ENCODE data around the gene GSDME.
"Not testable (repeated sequence)": the region's sequence is repeated elsewhere in the genome, so short reads cannot be mapped to it uniquely, and the experiment has no call there.

GSDME gene

DNA sequence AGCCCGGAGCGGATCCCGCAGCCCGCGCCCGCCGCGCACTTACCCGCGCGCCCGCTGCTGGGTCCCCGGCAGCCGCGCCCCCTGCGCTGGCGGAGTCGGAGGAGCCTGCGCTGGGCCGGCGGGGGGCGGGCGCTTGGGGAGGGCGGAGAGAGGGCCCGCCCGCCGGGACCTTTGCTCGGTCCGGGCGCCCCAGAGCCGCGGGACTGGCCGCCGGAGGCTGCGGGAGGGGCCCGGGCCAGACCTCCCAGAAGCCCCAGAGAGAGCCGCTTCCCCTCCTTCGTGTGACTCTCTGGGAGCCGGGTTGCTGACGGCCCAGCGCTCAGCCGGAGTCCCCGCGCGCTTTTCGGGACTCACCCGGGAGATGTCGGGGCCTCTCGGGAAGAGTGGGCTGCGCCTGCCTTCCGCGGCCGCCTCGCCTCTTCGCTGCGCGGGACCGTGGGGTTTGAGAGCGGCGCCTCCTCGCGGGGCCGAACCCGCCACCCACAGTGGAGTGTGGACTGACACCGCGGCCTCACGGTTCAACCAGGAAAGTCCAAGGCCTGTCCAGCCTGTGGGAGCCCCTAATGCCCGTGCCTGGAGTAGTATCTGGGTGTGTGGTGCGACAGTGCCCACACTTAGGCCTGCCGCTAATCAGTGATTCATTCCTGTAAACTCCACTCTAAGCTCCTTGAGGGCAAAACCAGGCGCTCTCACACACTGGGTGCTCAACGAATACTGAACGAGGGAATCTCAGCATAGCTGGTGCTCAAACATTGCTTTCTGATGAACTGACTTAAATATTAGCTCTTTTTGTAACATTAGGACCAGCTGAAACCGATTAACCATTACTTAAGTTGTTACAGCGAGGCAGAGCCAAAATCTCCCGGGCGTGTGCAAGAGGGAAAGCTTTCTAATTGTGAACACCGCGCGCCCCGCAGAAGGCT is at the start of gene GSDME:
Gene GSDME (minus strand): TSS at position 112 of the 923 bp plus-strand sequence. CDS start 7,690 bp downstream, outside the sequence.
- Histone ChIP-seq H3K9me3 (ENCODE audit: low read length) (no peaks in the 10 kb centered on the region), H3K4me3 (ENCODE audit: low read length) (peak within 1 kb of the TSS; percentile 65), H3K4me1 (ENCODE audit: insufficient read depth, low read length) (peaks cover 11% of the 10 kb centered on the region), H3K27me3 (ENCODE audit: insufficient read depth, low read length) (no peaks in the 10 kb centered on the region), H2AFZ (ENCODE audit: low read depth, low read length) (peak within 1 kb of the TSS; percentile 99), H3K36me3 (ENCODE audit: insufficient read depth, low read length) (no peaks in the 10 kb centered on the region)

DNA sequence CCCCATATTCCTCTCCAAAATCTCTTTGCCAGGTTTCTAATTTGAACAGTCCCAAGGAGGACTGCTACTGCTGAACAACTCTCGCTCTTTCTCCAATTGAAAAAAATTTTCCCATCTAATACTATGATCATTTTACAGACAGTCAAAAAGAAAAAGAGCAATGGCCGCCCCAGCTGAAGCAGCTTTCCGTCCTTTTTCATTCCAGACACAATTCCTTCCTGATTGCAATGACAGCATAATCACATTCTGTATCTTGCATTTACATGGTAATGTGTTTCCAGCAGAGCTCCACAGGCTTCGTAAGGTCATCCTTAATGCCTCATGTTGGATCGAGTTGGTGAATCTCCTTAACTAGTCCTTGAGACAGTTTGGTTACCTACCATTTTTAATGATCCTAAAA is 45.0 kb upstream of the GSDME start:
- peaks cover 24% of the 10 kb centered on the region for H3K36me3 ChIP-seq (ENCODE audit: insufficient read depth, low read length)
- H3K27me3 ChIP-seq (ENCODE audit: insufficient read depth, low read length): no peaks in the 10 kb centered on the region
- H3K4me3 ChIP-seq (ENCODE audit: low read length): no peak overlapping the region
- peaks cover 2% of the 10 kb centered on the region for H3K9me3 ChIP-seq (ENCODE audit: low read length)
- H2AFZ ChIP-seq (ENCODE audit: low read depth, low read length): no peak overlapping the region
- H3K4me1 ChIP-seq (ENCODE audit: insufficient read depth, low read length): peaks cover 37% of the 10 kb centered on the region

DNA sequence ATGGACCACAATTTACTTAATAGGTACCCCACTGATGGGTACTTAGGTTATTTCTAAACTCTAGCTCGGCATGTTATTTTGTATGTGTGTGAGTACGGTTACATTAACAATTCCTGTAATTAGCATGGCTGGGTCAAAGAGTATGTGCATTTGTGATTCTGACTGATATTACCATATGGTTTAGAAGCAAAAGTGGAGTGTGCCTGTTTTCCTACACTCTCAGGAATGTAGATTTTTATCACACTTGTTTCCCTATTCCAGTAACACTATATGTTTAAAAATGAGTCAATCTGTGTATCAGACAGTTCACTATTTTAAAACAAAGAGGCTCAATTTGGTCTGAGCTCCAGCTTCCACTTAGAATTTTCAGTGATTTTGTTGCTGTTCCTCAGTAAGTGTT is 44.6 kb upstream of the GSDME start:
- Histone ChIP-seq H3K36me3 (ENCODE audit: insufficient read depth, low read length) (peaks cover 24% of the 10 kb centered on the region), H3K4me3 (ENCODE audit: low read length) (no peak overlapping the region), H3K9me3 (ENCODE audit: low read length) (peaks cover 2% of the 10 kb centered on the region), H2AFZ (ENCODE audit: low read depth, low read length) (no peak overlapping the region), H3K27me3 (ENCODE audit: insufficient read depth, low read length) (no peaks in the 10 kb centered on the region), H3K4me1 (ENCODE audit: insufficient read depth, low read length) (peaks cover 38% of the 10 kb centered on the region)

DNA sequence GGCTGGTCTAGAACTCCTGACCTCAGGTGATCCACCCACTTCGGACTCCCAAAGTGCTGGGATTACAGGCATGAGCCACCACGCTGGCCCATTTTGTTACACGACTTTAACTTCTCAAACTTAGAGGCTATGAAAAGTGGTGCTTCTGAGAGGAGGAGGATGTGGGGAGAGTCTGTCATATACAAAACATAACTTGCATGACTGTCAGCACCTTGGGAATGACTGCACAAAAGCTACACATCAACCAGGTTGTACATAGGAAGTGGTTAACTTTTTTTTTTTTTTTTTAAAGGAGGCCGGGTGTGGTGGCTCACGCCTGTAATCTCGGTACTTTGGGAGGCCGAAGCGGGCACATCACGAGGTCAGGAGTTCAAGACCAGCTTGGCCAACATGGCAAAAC is 43.4 kb upstream of the GSDME start:
- no peak overlapping the region for H3K4me3 ChIP-seq (ENCODE audit: low read length)
- H3K4me1 ChIP-seq (ENCODE audit: insufficient read depth, low read length): peaks cover 38% of the 10 kb centered on the region
- no peak overlapping the region for H2AFZ ChIP-seq (ENCODE audit: low read depth, low read length)
- H3K36me3 ChIP-seq (ENCODE audit: insufficient read depth, low read length): peaks cover 18% of the 10 kb centered on the region
- no peaks in the 10 kb centered on the region for H3K27me3 ChIP-seq (ENCODE audit: insufficient read depth, low read length)
- H3K9me3 ChIP-seq (ENCODE audit: low read length): peaks cover 2% of the 10 kb centered on the region

DNA sequence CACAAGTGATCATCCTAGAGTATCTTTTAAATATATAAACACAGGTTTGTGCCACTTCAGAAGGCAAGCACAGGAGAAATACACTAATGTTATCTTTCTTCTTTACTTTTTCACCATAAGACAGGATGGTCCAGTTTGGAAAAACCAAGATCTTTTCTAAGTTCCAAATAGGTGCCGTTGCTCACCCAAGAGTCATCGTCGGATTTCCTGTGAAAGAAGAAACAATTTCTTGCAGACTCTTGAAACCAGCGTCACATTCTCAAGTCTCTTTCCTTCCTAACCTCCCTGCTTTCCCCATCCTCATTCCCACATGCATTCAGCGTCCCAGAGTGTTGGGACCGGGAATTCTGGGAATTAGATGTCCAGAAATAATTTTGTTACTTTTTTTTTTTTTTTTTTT is 42.8 kb upstream of the GSDME start:
- Histone ChIP-seq H3K36me3 (ENCODE audit: insufficient read depth, low read length) (peaks cover 15% of the 10 kb centered on the region), H3K27me3 (ENCODE audit: insufficient read depth, low read length) (no peaks in the 10 kb centered on the region), H3K9me3 (ENCODE audit: low read length) (peaks cover 2% of the 10 kb centered on the region)

DNA sequence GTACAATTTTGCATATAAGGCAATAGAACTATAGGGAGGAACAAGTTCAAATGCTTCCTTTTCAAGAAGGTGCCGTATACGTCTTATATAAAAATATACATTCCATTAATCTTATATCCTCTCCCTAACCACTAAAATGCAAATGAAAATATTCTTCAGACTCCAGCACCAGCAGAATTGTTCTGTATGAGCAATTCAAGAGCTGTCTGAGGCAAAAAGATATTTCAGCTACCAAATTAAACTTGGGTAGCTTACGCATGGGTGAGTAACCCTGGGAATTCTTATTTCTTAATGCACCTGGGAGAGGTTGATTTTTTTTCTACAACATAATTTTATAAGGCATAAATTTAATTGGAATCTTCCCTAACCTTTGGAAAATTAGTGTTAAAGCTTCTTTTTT is 42.2 kb upstream of the GSDME start:
- peaks cover 38% of the 10 kb centered on the region for H3K4me1 ChIP-seq (ENCODE audit: insufficient read depth, low read length)
- peaks cover 2% of the 10 kb centered on the region for H3K9me3 ChIP-seq (ENCODE audit: low read length)
- no peak overlapping the region for H3K4me3 ChIP-seq (ENCODE audit: low read length)
- peaks cover 15% of the 10 kb centered on the region for H3K36me3 ChIP-seq (ENCODE audit: insufficient read depth, low read length)
- no peaks in the 10 kb centered on the region for H3K27me3 ChIP-seq (ENCODE audit: insufficient read depth, low read length)
- H2AFZ ChIP-seq (ENCODE audit: low read depth, low read length): peak overlapping the region; percentile 56

More for the DNA sequence above, 42.8 kb upstream of the GSDME start:
- Histone ChIP-seq H3K4me3 (ENCODE audit: low read length) (no peak overlapping the region), H2AFZ (ENCODE audit: low read depth, low read length) (no peak overlapping the region), H3K4me1 (ENCODE audit: insufficient read depth, low read length) (peaks cover 38% of the 10 kb centered on the region)

DNA sequence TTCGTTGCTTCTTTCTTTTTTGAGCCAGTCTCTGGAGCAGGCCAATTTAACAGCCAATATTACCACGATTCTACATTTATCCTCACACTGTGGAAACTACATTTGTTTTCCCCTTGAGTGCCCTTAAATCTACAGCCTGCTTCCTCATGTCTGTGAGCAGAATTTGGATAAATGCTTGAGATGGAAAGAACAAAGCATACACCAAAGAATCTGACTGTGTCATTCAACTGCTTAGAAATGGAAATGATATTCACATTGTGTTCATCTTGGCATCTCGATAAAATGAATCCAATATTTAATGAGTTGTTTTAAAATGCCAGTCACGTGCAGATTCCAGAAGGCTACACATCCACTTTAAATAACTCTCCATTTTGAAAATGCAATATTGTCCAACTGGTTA is 41.0 kb upstream of the GSDME start:
- H3K4me1 ChIP-seq (ENCODE audit: insufficient read depth, low read length): peaks cover 38% of the 10 kb centered on the region
- no peaks in the 10 kb centered on the region for H3K27me3 ChIP-seq (ENCODE audit: insufficient read depth, low read length)
- H3K9me3 ChIP-seq (ENCODE audit: low read length): no peaks in the 10 kb centered on the region
- H2AFZ ChIP-seq (ENCODE audit: low read depth, low read length): peak overlapping the region; percentile 56
- H3K36me3 ChIP-seq (ENCODE audit: insufficient read depth, low read length): peaks cover 9% of the 10 kb centered on the region
- H3K4me3 ChIP-seq (ENCODE audit: low read length): no peak overlapping the region

DNA sequence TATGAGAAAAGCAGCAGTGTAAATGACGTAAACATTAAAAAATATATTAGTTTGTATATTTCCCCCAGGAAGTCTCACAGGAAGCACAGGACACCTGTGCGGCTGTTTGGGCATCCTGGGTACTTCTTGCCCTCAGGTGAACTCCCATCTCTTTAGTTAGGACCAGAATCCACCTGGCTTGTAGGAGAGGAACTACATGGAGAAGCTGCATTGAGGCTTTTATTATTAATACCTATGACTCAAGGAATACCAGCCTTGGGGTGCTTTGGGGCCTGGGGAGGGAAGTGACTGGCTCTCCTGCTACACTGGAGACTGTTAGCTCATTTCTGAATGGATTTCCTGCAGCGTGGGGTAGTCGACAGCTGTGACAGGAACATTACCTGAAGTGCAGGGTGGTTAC is 40.0 kb upstream of the GSDME start:
- Histone ChIP-seq H2AFZ (ENCODE audit: low read depth, low read length) (no peak overlapping the region), H3K4me1 (ENCODE audit: insufficient read depth, low read length) (peaks cover 33% of the 10 kb centered on the region), H3K4me3 (ENCODE audit: low read length) (no peak overlapping the region), H3K9me3 (ENCODE audit: low read length) (no peaks in the 10 kb centered on the region), H3K36me3 (ENCODE audit: insufficient read depth, low read length) (peaks cover 6% of the 10 kb centered on the region), H3K27me3 (ENCODE audit: insufficient read depth, low read length) (no peaks in the 10 kb centered on the region)

DNA sequence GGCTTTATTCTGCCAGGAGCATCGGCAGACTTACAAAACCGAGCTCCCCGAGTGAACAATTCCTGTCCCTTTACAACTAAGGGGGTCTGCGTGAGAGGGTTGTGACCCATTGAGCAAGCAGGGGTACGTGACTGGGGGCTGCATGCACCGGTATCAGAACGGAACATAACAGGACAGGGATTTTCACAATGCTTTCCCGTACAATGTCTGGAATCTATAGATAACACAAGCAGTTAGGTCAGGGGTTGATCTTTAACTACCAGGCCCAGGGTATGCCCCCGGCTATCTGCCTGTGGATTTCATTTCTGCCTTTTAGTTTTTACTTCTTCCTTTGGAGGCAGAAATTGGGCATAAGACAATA is 38.1 kb upstream of the GSDME start:
- Histone ChIP-seq H3K4me3 (ENCODE audit: low read length) (no peak overlapping the region), H3K4me1 (ENCODE audit: insufficient read depth, low read length) (peaks cover 28% of the 10 kb centered on the region), H3K27me3 (ENCODE audit: insufficient read depth, low read length) (no peaks in the 10 kb centered on the region), H2AFZ (ENCODE audit: low read depth, low read length) (no peak overlapping the region), H3K9me3 (ENCODE audit: low read length) (no peaks in the 10 kb centered on the region), H3K36me3 (ENCODE audit: insufficient read depth, low read length) (no peaks in the 10 kb centered on the region)

DNA sequence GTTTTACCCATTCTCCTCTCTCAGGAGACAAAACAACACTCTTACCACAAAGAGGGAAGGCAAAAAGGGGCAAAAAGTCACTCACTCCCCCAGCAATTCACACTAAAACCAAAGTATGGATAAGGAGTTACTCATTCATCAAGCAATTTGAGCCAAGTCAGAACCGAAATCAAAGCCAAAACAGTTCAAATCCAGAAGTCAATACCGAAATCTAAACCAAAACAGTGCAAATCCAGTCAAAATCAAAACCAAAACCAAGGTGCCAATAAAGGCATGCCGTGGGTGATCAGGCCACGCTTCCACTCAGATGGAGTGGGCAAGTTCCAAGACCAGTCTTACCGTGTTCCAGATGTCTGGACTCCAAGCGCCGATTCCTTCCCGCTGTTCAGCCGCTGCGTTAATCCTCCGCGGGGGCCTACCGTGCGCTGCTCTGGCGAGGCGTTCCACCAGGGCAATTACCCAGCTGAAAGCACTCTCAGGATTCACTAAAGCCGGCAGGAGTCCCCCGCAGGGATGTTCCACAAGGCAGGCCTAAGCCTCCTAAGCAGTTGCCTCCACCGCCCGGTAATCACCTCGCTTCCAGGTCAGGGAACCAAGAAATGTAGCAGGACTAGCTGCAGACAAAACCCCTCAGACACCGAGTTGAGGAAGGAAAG is 37.6 kb upstream of the GSDME start:
- not testable (repeated sequence) for H2AFZ ChIP-seq (ENCODE audit: low read depth, low read length); H3K36me3 ChIP-seq (ENCODE audit: insufficient read depth, low read length); H3K9me3 ChIP-seq (ENCODE audit: low read length); H3K4me3 ChIP-seq (ENCODE audit: low read length); H3K27me3 ChIP-seq (ENCODE audit: insufficient read depth, low read length)
- H3K4me1 ChIP-seq (ENCODE audit: insufficient read depth, low read length): peaks cover 25% of the 10 kb centered on the region

DNA sequence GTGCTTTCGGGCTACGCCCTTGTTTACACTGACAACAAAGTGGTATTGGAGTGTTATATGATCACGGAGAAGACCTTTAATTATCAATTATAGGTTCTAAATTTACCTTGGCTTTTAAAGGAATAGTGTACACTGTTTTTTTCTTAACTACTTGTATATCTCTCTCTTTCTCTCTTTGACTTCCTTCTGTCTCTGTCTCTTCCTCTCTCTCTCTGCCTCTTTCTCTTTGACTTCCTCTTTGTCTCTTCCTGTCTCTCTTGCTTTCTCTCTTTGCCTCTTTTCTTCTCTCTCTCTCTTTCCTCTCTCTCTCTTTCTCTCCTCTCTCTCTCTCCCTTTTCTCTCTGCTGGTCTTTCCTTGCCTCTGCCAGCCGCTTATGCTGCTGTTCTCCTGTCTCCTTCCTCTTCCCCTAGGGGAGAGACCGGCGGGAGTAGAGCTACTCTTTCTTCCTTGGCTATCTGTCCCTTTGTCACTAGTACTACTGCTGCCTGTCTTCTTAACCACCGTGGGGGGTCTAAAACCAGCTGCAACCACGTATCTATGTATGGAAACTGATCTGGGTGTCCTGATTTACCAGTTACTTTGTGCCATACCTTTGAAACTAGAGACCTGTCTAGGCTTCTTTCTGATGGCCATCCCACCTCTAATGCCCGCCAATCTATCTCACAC is 36.9 kb upstream of the GSDME start:
- H3K4me3 ChIP-seq (ENCODE audit: low read length): no peak overlapping the region
- H3K36me3 ChIP-seq (ENCODE audit: insufficient read depth, low read length): no peaks in the 10 kb centered on the region
- H2AFZ ChIP-seq (ENCODE audit: low read depth, low read length): no peak overlapping the region
- no peaks in the 10 kb centered on the region for H3K9me3 ChIP-seq (ENCODE audit: low read length)
- peaks cover 18% of the 10 kb centered on the region for H3K4me1 ChIP-seq (ENCODE audit: insufficient read depth, low read length)
- H3K27me3 ChIP-seq (ENCODE audit: insufficient read depth, low read length): no peaks in the 10 kb centered on the region

DNA sequence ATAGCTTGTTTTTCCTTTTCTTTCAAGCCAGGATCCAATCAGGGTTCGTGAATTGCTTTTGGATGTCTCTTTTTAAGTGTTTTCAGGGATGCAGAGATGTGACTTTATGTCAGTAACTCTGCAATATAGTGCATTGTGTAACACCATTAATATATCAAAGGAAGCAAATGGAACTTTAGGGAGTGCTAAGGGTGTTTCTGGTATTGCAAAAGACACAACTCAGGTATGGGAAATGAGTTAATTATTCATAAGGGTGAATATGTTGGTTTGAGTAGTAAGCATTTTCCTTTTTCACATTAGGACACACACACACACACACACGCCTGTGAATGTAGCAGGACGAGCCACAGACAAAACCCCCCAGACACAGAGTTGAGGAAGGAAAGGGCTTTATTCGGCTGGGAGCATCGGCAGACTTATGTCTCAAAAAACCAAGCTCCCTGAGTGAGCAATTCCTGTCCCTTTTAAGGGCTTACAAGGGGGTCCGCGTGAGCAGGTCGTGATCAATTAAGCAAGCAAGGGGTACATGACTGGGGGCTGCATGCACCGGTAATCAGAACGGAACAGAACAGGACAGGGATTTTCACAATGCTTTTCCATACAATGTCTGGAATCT is 31.8 kb upstream of the GSDME start:
- Histone ChIP-seq H3K36me3 (ENCODE audit: insufficient read depth, low read length) (no peaks in the 10 kb centered on the region), H2AFZ (ENCODE audit: low read depth, low read length) (no peak overlapping the region)

DNA sequence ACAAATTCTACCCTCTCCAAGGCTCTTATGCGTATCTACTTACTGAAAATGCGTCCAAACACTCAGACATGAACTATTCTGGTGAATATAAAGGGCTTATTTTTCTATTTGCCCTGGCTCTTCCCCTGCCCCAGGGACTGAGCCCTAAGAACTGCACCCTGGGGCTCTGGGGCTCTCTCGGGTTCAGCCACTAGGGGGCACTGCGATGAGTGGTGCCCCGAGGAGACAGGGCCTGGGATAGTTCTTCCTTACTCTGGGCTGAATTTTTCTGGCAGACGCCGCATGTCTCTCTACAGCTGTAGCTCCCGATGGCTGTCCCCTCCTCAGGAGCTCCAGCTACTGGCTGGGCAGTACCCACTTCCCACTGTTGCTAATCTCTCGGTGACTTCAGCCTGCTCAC is 30.8 kb upstream of the GSDME start:
- no peak overlapping the region for H3K4me3 ChIP-seq (ENCODE audit: low read length)

More for the DNA sequence above, 31.8 kb upstream of the GSDME start:
- Histone ChIP-seq H3K27me3 (ENCODE audit: insufficient read depth, low read length) (no peaks in the 10 kb centered on the region), H3K4me1 (ENCODE audit: insufficient read depth, low read length) (no peaks in the 10 kb centered on the region), H3K4me3 (ENCODE audit: low read length) (no peak overlapping the region), H3K9me3 (ENCODE audit: low read length) (no peaks in the 10 kb centered on the region)

More for the DNA sequence above, 30.8 kb upstream of the GSDME start:
- H3K36me3 ChIP-seq (ENCODE audit: insufficient read depth, low read length): no peaks in the 10 kb centered on the region
- no peaks in the 10 kb centered on the region for H3K27me3 ChIP-seq (ENCODE audit: insufficient read depth, low read length)
- H3K4me1 ChIP-seq (ENCODE audit: insufficient read depth, low read length): no peaks in the 10 kb centered on the region
- H3K9me3 ChIP-seq (ENCODE audit: low read length): peaks cover 2% of the 10 kb centered on the region
- H2AFZ ChIP-seq (ENCODE audit: low read depth, low read length): no peak overlapping the region
